ENCODE data around the gene TSPAN4.

Gene TSPAN4

DNA sequence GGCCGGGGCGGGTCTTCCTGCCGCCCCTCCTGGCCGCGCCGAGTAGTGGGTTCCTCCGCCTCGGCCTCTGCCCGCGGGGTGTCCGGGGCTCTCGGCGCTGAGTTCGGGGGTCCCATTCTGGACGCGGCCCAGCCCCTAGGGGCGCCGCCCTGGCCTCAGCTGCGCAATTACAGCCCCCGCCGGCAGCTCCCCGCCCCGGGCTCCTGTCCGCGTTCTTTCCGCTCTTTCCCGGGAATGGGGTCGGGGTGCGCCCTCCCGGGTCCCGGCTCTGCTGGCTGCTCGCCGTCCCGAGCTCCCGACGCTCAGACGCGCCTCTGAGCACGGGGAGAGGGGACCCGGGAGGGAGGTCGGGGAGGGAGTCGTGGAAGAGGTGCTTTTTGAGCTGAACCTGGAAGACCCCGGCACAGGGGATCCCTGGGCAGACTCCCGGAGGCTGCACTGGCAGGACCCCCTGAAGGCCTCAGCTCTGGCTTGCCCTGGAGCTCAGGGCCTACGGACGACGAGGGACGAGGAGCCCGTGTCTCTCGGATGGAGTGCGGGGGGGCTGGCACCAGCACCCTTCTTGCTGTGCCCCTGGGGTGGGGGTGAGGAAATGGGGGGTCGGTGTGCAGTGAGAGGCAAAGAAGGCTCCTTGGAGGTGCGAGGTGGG lies 558 bp downstream of the TSPAN4 start:
- Histone ChIP-seq H3K4me3 (ENCODE audit: low read depth in 1 of 2, low read length in 2 of 2) (peak overlapping the region; percentile 98 to 100; a peak in 3 of 4 replicates), H3K36me3 (ENCODE audit: insufficient read depth, low read length) (peaks cover 29% of the 10 kb centered on the region), H3K9ac (ENCODE audit: low read depth, low read length) (peak overlapping the region; percentile 91), H3K4me1 (ENCODE audit: insufficient read depth, low read length) (peaks cover 39% of the 10 kb centered on the region), H3K4me2 (ENCODE audit: insufficient read depth, low read length) (peak overlapping the region; percentile 91), H4K20me1 (ENCODE audit: insufficient read depth, low read length) (peaks cover 27% of the 10 kb centered on the region), H3K27ac (ENCODE audit: low read length) (no peak overlapping the region), H3K9me3 (ENCODE audit: insufficient read depth, low read length, severe bottlenecking) (no peaks in the 10 kb centered on the region), H3K79me2 (ENCODE audit: insufficient read depth, low read length) (peaks cover 21% of the 10 kb centered on the region), H3K27me3 (ENCODE audit: insufficient read depth, low read length, poor library complexity) (no peaks in the 10 kb centered on the region), H2AFZ (ENCODE audit: low read depth, low read length) (peak overlapping the region; percentile 38)
- peak; percentile 8; the same call in 1 of the 3 replicates for ATAC-seq (ENCODE audit: insufficient read depth, low read depth)
- no peak for DNase-seq
- peak; percentile 53 for TF ChIP-seq EZH2 (IDR thresholded peaks at IDR 0.05; ENCODE audit: borderline replicate concordance, low read depth, low read length, severe bottlenecking)
- TF ChIP-seq, protein P1, sequence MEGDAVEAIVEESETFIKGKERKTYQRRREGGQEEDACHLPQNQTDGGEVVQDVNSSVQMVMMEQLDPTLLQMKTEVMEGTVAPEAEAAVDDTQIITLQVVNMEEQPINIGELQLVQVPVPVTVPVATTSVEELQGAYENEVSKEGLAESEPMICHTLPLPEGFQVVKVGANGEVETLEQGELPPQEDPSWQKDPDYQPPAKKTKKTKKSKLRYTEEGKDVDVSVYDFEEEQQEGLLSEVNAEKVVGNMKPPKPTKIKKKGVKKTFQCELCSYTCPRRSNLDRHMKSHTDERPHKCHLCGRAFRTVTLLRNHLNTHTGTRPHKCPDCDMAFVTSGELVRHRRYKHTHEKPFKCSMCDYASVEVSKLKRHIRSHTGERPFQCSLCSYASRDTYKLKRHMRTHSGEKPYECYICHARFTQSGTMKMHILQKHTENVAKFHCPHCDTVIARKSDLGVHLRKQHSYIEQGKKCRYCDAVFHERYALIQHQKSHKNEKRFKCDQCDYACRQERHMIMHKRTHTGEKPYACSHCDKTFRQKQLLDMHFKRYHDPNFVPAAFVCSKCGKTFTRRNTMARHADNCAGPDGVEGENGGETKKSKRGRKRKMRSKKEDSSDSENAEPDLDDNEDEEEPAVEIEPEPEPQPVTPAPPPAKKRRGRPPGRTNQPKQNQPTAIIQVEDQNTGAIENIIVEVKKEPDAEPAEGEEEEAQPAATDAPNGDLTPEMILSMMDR (IDR thresholded peaks at IDR 0.05; ENCODE audit: borderline replicate concordance, extremely low read depth, low read length, poor library complexity, severe bottlenecking): no peak

DNA sequence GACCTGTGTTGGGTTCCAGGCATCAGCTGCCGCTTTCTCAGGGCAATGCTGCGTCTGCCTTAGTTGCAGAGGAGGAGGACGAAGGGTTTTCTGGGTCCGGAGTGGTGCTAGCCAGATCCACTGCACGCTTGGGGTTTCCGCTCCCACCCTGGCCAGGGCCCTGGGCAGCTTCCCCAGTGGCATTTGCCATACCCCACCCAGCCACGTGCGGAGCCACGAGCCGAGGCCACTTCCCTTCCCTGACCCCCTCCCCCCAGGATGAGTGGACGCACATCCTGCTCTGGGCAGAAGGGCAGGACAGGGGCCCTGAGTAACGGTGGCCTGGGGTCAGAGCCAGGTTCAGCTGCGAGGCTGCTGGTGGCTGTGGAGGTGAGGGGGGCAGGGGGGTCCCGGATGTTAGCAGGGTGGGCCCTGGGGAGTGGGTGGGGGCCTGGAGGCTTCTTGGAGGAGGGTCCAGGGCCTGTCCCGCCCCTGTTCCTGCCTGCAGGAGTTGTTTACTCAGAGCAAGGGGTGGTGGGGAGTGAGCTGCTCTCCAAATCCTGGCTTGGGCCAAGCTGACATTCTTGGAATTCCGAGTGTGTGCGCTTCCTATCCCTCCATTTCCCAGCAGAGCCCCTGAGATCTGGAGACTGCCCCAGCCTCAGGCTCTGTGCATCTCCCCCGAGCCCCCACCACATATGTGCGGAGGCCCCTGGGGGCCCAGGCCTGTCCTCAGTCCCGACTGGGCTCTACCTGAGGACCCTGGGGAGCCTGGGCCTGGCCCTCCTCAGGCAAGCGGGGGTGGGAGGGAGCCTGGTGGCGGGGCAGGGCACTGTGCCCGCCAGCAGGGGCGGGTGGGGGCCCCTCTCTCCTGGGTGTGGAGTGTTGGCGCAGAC lies 1.4 kb downstream of the TSPAN4 start:
- Histone ChIP-seq H3K27ac (ENCODE audit: low read length) (no peak overlapping the region), H3K4me2 (ENCODE audit: insufficient read depth, low read length) (peak overlapping the region; percentile 91; the same call in 1 of the 2 replicates), H3K9ac (ENCODE audit: low read depth, low read length) (peak overlapping the region; percentile 91; the same call in 1 of the 2 replicates), H3K4me3 (ENCODE audit: low read depth in 1 of 2, low read length in 2 of 2) (peak overlapping the region in 1 of 2 experiments; percentile 31; a peak in 1 of 4 replicates), H3K79me2 (ENCODE audit: insufficient read depth, low read length) (peaks cover 21% of the 10 kb centered on the region), H3K27me3 (ENCODE audit: insufficient read depth, low read length, poor library complexity) (no peaks in the 10 kb centered on the region), H2AFZ (ENCODE audit: low read depth, low read length) (no peak overlapping the region), H4K20me1 (ENCODE audit: insufficient read depth, low read length) (peaks cover 30% of the 10 kb centered on the region), H3K9me3 (ENCODE audit: insufficient read depth, low read length, severe bottlenecking) (no peaks in the 10 kb centered on the region), H3K4me1 (ENCODE audit: insufficient read depth, low read length) (peaks cover 42% of the 10 kb centered on the region), H3K36me3 (ENCODE audit: insufficient read depth, low read length) (peaks cover 21% of the 10 kb centered on the region)
- TF ChIP-seq, protein P1 (IDR thresholded peaks at IDR 0.05; ENCODE audit: borderline replicate concordance, extremely low read depth, low read length, poor library complexity, severe bottlenecking): no peak
- TF ChIP-seq EZH2 (IDR thresholded peaks at IDR 0.05; ENCODE audit: borderline replicate concordance, low read depth, low read length, severe bottlenecking): no peak
- ATAC-seq (ENCODE audit: insufficient read depth, low read depth) (peak; percentile 6; the same call in 2 of the 3 replicates), DNase-seq (no peak)

DNA sequence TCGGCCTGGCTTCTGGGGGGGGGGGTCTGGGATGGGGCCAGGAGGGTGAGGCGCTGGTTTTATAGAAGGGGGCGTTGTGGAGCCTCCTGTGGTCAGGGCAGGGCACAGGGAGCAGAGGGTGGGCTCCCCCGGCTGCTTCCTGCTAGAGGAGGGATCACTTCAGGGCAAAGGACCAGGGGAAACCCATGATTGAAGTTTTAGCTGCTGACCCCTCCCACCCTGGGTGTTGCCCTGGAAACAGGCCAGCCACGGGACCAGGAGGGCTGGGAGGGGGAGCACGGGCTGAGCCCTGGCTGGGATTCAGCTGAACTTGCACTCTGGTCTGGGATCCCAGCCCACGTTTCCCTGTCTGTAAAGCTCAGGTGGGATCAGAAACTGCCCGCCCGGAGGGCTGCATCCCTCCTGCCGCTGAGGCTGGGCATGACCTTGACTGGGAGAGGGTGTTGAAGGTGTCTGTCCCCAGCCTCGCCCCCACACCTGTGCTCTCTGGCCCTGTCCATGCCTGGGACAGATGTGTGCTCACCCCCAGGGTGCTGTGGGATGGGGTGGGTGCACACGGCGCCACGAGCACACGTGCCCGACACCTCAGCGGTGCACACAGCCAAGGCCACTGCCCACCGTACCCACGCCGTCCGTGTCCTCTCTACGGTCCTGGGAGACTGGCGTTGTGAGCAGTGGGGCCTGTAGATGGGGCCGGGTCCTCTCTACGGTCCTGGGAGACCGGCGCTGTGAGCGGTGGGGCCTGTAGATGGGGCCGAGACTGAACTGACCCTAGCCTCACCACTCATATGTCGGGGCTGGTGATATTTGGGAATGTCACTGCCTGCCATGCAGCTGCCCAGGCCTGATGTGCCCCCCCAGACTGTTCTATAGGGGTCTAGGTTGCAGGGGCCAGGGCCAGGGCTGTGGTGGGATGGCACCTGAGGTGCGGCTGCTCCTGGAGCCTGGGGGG lies 2.3 kb downstream of the TSPAN4 start:
- Histone ChIP-seq H3K9ac (ENCODE audit: low read depth, low read length) (no peak overlapping the region), H3K4me2 (ENCODE audit: insufficient read depth, low read length) (no peak overlapping the region), H3K9me3 (ENCODE audit: insufficient read depth, low read length, severe bottlenecking) (no peaks in the 10 kb centered on the region), H3K27ac (ENCODE audit: low read length) (no peak overlapping the region), H3K4me3 (ENCODE audit: low read depth in 1 of 2, low read length in 2 of 2) (no peak overlapping the region), H4K20me1 (ENCODE audit: insufficient read depth, low read length) (peaks cover 29% of the 10 kb centered on the region), H3K79me2 (ENCODE audit: insufficient read depth, low read length) (peaks cover 21% of the 10 kb centered on the region), H3K27me3 (ENCODE audit: insufficient read depth, low read length, poor library complexity) (no peaks in the 10 kb centered on the region), H2AFZ (ENCODE audit: low read depth, low read length) (no peak overlapping the region), H3K36me3 (ENCODE audit: insufficient read depth, low read length) (peaks cover 12% of the 10 kb centered on the region), H3K4me1 (ENCODE audit: insufficient read depth, low read length) (peaks cover 40% of the 10 kb centered on the region)
- TF ChIP-seq EZH2 (IDR thresholded peaks at IDR 0.05; ENCODE audit: borderline replicate concordance, low read depth, low read length, severe bottlenecking): no peak
- TF ChIP-seq, protein P1 (IDR thresholded peaks at IDR 0.05; ENCODE audit: borderline replicate concordance, extremely low read depth, low read length, poor library complexity, severe bottlenecking): no peak
- peak; percentile 73 for DNase-seq
- ATAC-seq (ENCODE audit: insufficient read depth, low read depth): peak; percentile 34

Data from DND-41 (cell line).